Esophagus muscularis mucosa (tissue), 3 donors: ENCODE results near the gene PRDX5.

ENCODE experiments used
- CTCF ChIP-seq, 3 experiments: fragments of 200-600 bp in 2 of 3; fragments of 450-650 bp in 1 of 3; sonication (generic) in 2 of 3; IDR thresholded peaks; one replicate each; pipeline ENCODE4 v1.5.1; 2017 to 2019; ENCODE audit warnings: antibody characterized with exemption in 3 of 3, mild to moderate bottlenecking in 2 of 3, moderate library complexity in 1 of 3
- POLR2A ChIP-seq: fragments of 450-650 bp; IDR thresholded peaks from one replicate; pipeline ENCODE4 v1.6.1; 2017; ENCODE audit warnings: antibody characterized with exemption, moderate library complexity, mild to moderate bottlenecking, low read depth
- POLR2AphosphoS5 ChIP-seq, 2 donors: sonication (generic); formaldehyde crosslinking; IDR thresholded peaks; one replicate each; pipeline ENCODE4 v1.6.1; 2017; ENCODE audit warnings: antibody characterized with exemption in 2 of 2

GRCh38 chr11:64291262-64291751 lies 26.6 kb upstream of the PRDX5 start, which contains the start of gene KCNK4:
- TF ChIP-seq POLR2A: no peak
- TF ChIP-seq CTCF (IDR thresholded peaks at IDR 0.05): no peak
- TF ChIP-seq POLR2AphosphoS5 (IDR thresholded peaks at IDR 0.05): no peak
